ENCODE data around the gene LCA5L. TPM values are rescaled to one million over a fixed set of nuclear protein-coding genes. Genes with fewer than 3 reads are reported as not detected.

LCA5L gene
- total and polyA plus RNA-seq, 2 of the 13 experiments (the other 11 are each of a cell fraction or from before 2014, with no cell fraction given), result 0.13 to 0.55 TPM

- Histone ChIP-seq H3K4me3 (replicated peaks in 1 of 3; ENCODE audit: insufficient read depth in 1 of 3, low read depth in 2 of 3, low read length in 3 of 3) (no peak overlapping the region), H3K36me3 (replicated peaks in 1 of 2; ENCODE audit: control insufficient read depth in 1 of 2, insufficient read depth in 2 of 2, low read length in 2 of 2) (no peaks in the 10 kb centered on the region), H3K79me2 (ENCODE audit: insufficient read depth, low read length) (no peaks in the 10 kb centered on the region), H2AFZ (ENCODE audit: low read length) (no peak overlapping the region), H3K4me1 (ENCODE audit: insufficient read depth, low read length) (no peaks in the 10 kb centered on the region), H3K27me3 (ENCODE audit: control insufficient read depth in 1 of 2, insufficient read depth in 2 of 2, low read length in 2 of 2) (no peaks in the 10 kb centered on the region), H3K27ac (ENCODE audit: extremely low read length, insufficient read depth, low read length) (no peak overlapping the region), H3K9me3 (ENCODE audit: low read length) (no peaks in the 10 kb centered on the region), H4K20me1 (ENCODE audit: insufficient read depth, low read length) (no peaks in the 10 kb centered on the region), H3K4me2 (ENCODE audit: low read depth, low read length) (no peak overlapping the region), H3K9ac (ENCODE audit: insufficient read depth, low read depth, low read length) (no peak overlapping the region)
- 67% methylated on average over 3 of the region's 3 CpGs for WGBS (ENCODE audit: low lambda C conversion rate)
- CTCF ChIA-PET (ENCODE audit: low intra/inter-chr PET ratio, low total read pairs), result no interaction called here
- no peak for ATAC-seq
- no TSS peak for BruUV-seq (replicated peaks)
- POLR2A ChIA-PET, result no interaction called here
- no peak for FAIRE-seq
- in situ Hi-C loops (cut with HindIII; ENCODE audit: extremely low pct_ligation_motif_present, low pct_unique_long_range_greater_than_20kb), result no loop called here
- intact Hi-C loops (cut with micrococcal nuclease; ENCODE audit: unreplicated experiment), result no loop called here
- no peak for DNase-seq (ENCODE audit: low spot score)
- TF ChIP-seq JDP2 (CRISPR knock-in tag; IDR thresholded peaks at IDR 0.05; ENCODE audit: borderline replicate concordance) (no peak), ESRRA (CRISPR knock-in tag; IDR thresholded peaks at IDR 0.05; ENCODE audit: low read depth) (no peak), ATM (IDR thresholded peaks at IDR 0.05; ENCODE audit: borderline replicate concordance) (no peak), CHD2 (IDR thresholded peaks at IDR 0.05; ENCODE audit: low read depth, low read length) (no peak), YEATS4 (CRISPR knock-in tag; IDR thresholded peaks at IDR 0.05; ENCODE audit: borderline replicate concordance) (no peak), KLF6 (CRISPR knock-in tag; IDR thresholded peaks at IDR 0.05) (no peak), HOXA3 (CRISPR knock-in tag; IDR thresholded peaks at IDR 0.05) (no peak), SNAPC4 (CRISPR knock-in tag; IDR thresholded peaks at IDR 0.05) (no peak), ZNF614 (CRISPR knock-in tag; IDR thresholded peaks at IDR 0.05; ENCODE audit: borderline replicate concordance) (no peak), TOE1 (CRISPR knock-in tag; IDR thresholded peaks at IDR 0.05) (no peak), GATA4 (IDR thresholded peaks at IDR 0.05; ENCODE audit: borderline replicate concordance, low read depth) (no peak), RFX3 (CRISPR knock-in tag; IDR thresholded peaks at IDR 0.05) (no peak), ZFP41 (CRISPR knock-in tag; IDR thresholded peaks at IDR 0.05; ENCODE audit: borderline replicate concordance) (no peak)
- TF ChIP-seq, protein P1, sequence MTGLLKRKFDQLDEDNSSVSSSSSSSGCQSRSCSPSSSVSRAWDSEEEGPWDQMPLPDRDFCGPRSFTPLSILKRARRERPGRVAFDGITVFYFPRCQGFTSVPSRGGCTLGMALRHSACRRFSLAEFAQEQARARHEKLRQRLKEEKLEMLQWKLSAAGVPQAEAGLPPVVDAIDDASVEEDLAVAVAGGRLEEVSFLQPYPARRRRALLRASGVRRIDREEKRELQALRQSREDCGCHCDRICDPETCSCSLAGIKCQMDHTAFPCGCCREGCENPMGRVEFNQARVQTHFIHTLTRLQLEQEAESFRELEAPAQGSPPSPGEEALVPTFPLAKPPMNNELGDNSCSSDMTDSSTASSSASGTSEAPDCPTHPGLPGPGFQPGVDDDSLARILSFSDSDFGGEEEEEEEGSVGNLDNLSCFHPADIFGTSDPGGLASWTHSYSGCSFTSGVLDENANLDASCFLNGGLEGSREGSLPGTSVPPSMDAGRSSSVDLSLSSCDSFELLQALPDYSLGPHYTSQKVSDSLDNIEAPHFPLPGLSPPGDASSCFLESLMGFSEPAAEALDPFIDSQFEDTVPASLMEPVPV (CRISPR knock-in tag; IDR thresholded peaks at IDR 0.05), result no peak
- TF ChIP-seq, protein P2, sequence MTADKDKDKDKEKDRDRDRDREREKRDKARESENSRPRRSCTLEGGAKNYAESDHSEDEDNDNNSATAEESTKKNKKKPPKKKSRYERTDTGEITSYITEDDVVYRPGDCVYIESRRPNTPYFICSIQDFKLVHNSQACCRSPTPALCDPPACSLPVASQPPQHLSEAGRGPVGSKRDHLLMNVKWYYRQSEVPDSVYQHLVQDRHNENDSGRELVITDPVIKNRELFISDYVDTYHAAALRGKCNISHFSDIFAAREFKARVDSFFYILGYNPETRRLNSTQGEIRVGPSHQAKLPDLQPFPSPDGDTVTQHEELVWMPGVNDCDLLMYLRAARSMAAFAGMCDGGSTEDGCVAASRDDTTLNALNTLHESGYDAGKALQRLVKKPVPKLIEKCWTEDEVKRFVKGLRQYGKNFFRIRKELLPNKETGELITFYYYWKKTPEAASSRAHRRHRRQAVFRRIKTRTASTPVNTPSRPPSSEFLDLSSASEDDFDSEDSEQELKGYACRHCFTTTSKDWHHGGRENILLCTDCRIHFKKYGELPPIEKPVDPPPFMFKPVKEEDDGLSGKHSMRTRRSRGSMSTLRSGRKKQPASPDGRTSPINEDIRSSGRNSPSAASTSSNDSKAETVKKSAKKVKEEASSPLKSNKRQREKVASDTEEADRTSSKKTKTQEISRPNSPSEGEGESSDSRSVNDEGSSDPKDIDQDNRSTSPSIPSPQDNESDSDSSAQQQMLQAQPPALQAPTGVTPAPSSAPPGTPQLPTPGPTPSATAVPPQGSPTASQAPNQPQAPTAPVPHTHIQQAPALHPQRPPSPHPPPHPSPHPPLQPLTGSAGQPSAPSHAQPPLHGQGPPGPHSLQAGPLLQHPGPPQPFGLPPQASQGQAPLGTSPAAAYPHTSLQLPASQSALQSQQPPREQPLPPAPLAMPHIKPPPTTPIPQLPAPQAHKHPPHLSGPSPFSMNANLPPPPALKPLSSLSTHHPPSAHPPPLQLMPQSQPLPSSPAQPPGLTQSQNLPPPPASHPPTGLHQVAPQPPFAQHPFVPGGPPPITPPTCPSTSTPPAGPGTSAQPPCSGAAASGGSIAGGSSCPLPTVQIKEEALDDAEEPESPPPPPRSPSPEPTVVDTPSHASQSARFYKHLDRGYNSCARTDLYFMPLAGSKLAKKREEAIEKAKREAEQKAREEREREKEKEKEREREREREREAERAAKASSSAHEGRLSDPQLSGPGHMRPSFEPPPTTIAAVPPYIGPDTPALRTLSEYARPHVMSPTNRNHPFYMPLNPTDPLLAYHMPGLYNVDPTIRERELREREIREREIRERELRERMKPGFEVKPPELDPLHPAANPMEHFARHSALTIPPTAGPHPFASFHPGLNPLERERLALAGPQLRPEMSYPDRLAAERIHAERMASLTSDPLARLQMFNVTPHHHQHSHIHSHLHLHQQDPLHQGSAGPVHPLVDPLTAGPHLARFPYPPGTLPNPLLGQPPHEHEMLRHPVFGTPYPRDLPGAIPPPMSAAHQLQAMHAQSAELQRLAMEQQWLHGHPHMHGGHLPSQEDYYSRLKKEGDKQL (CRISPR knock-in tag; IDR thresholded peaks at IDR 0.05; ENCODE audit: low read depth), result no peak
Observed at GRCh38 chr21:39463308-39463707, 17.7 kb upstream of the LCA5L start.
